ENCODE measurements around the gene PDE4DIP. TPM values are rescaled to one million over a fixed set of nuclear protein-coding genes. Genes with fewer than 3 reads are reported as not detected.
"Not testable (repeated sequence)": the region's sequence is repeated elsewhere in the genome, so short reads cannot be mapped to it uniquely, and the experiment has no call there.

The PDE4DIP gene
- total RNA-seq, 2 donors from 2014 or later: 47.2 to 66.0 TPM

GRCh38 chr1:148890075-148890568, 45.9 kb downstream of the PDE4DIP start:
- ATAC-seq (replicated peaks); H3K27ac Mint-ChIP-seq; H3K4me1 Mint-ChIP-seq; H3K4me3 Mint-ChIP-seq; H3K36me3 Mint-ChIP-seq (ENCODE audit: low read depth); H3K27me3 Mint-ChIP-seq; H3K9me3 Mint-ChIP-seq: not testable (repeated sequence)

GRCh38 chr1:148894360-148895352, 50.4 kb downstream of the PDE4DIP start:
- H3K36me3 Mint-ChIP-seq (ENCODE audit: low read depth); H3K9me3 Mint-ChIP-seq; H3K4me1 Mint-ChIP-seq; H3K4me3 Mint-ChIP-seq; H3K27ac Mint-ChIP-seq; ATAC-seq (replicated peaks); H3K27me3 Mint-ChIP-seq: not testable (repeated sequence)

GRCh38 chr1:148900026-148900425, 55.8 kb downstream of the PDE4DIP start:
- not testable (repeated sequence) for H3K4me1 Mint-ChIP-seq; H3K27ac Mint-ChIP-seq; H3K9me3 Mint-ChIP-seq; H3K27me3 Mint-ChIP-seq; H3K4me3 Mint-ChIP-seq; H3K36me3 Mint-ChIP-seq (ENCODE audit: low read depth)
- ATAC-seq (replicated peaks): peak; percentile 43

- not testable (repeated sequence) for H3K9me3 Mint-ChIP-seq; H3K4me3 Mint-ChIP-seq; ATAC-seq (replicated peaks); H3K27me3 Mint-ChIP-seq; H3K4me1 Mint-ChIP-seq; H3K27ac Mint-ChIP-seq; H3K36me3 Mint-ChIP-seq (ENCODE audit: low read depth)
Observed at GRCh38 chr1:148900691-148901090, 56.5 kb downstream of the PDE4DIP start.

GRCh38 chr1:148901150-148901952, 57.1 kb downstream of the PDE4DIP start:
- not testable (repeated sequence) for H3K27ac Mint-ChIP-seq; H3K4me1 Mint-ChIP-seq; H3K36me3 Mint-ChIP-seq (ENCODE audit: low read depth); H3K9me3 Mint-ChIP-seq; H3K4me3 Mint-ChIP-seq; H3K27me3 Mint-ChIP-seq
- peak; percentile 59 for ATAC-seq (replicated peaks)

GRCh38 chr1:148901953-148902341, 57.7 kb downstream of the PDE4DIP start:
- H3K9me3 Mint-ChIP-seq; ATAC-seq (replicated peaks); H3K4me1 Mint-ChIP-seq: not testable (repeated sequence)

GRCh38 chr1:148909219-148909826, 65.1 kb downstream of the PDE4DIP start:
- not testable (repeated sequence) for ATAC-seq (replicated peaks); H3K27me3 Mint-ChIP-seq; H3K36me3 Mint-ChIP-seq (ENCODE audit: low read depth); H3K27ac Mint-ChIP-seq; H3K9me3 Mint-ChIP-seq; H3K4me1 Mint-ChIP-seq; H3K4me3 Mint-ChIP-seq

More at GRCh38 chr1:148901953-148902341, 57.7 kb downstream of the PDE4DIP start:
- H3K4me3 Mint-ChIP-seq; H3K27me3 Mint-ChIP-seq; H3K27ac Mint-ChIP-seq; H3K36me3 Mint-ChIP-seq (ENCODE audit: low read depth): not testable (repeated sequence)

GRCh38 chr1:148911303-148911928, 67.2 kb downstream of the PDE4DIP start:
- not testable (repeated sequence) for H3K36me3 Mint-ChIP-seq (ENCODE audit: low read depth); ATAC-seq (replicated peaks); H3K9me3 Mint-ChIP-seq; H3K27ac Mint-ChIP-seq; H3K27me3 Mint-ChIP-seq; H3K4me1 Mint-ChIP-seq; H3K4me3 Mint-ChIP-seq

GRCh38 chr1:148916222-148916621, 72.0 kb downstream of the PDE4DIP start:
- ATAC-seq (replicated peaks); H3K9me3 Mint-ChIP-seq; H3K4me1 Mint-ChIP-seq; H3K4me3 Mint-ChIP-seq; H3K27me3 Mint-ChIP-seq; H3K27ac Mint-ChIP-seq; H3K36me3 Mint-ChIP-seq (ENCODE audit: low read depth): not testable (repeated sequence)

- not testable (repeated sequence) for H3K27me3 Mint-ChIP-seq; H3K4me3 Mint-ChIP-seq; H3K36me3 Mint-ChIP-seq (ENCODE audit: low read depth); H3K27ac Mint-ChIP-seq; H3K9me3 Mint-ChIP-seq; ATAC-seq (replicated peaks); H3K4me1 Mint-ChIP-seq
Observed at GRCh38 chr1:148916695-148917348, 72.6 kb downstream of the PDE4DIP start.

GRCh38 chr1:148918836-148919447, 74.7 kb downstream of the PDE4DIP start:
- not testable (repeated sequence) for H3K4me3 Mint-ChIP-seq, H3K27me3 Mint-ChIP-seq

GRCh38 chr1:148921047-148921446, 76.8 kb downstream of the PDE4DIP start:
- not testable (repeated sequence) for H3K9me3 Mint-ChIP-seq; H3K4me3 Mint-ChIP-seq; H3K36me3 Mint-ChIP-seq (ENCODE audit: low read depth); H3K4me1 Mint-ChIP-seq; H3K27ac Mint-ChIP-seq; ATAC-seq (replicated peaks); H3K27me3 Mint-ChIP-seq

More at GRCh38 chr1:148918836-148919447, 74.7 kb downstream of the PDE4DIP start:
- ATAC-seq (replicated peaks); H3K9me3 Mint-ChIP-seq; H3K4me1 Mint-ChIP-seq; H3K27ac Mint-ChIP-seq; H3K36me3 Mint-ChIP-seq (ENCODE audit: low read depth): not testable (repeated sequence)

GRCh38 chr1:148923798-148924197, 79.6 kb downstream of the PDE4DIP start:
- not testable (repeated sequence) for H3K27ac Mint-ChIP-seq; H3K9me3 Mint-ChIP-seq; ATAC-seq (replicated peaks); H3K36me3 Mint-ChIP-seq (ENCODE audit: low read depth); H3K4me3 Mint-ChIP-seq; H3K27me3 Mint-ChIP-seq; H3K4me1 Mint-ChIP-seq
